Omental fat pad (tissue), 4 donors: Measurements from ENCODE around the gene NBR1. TPM values are rescaled to one million over a fixed set of nuclear protein-coding genes. Genes with fewer than 3 reads are reported as not detected.

Experiments used
- ATAC-seq: fragments of 150-250 bp; one replicate; pipeline ENCODE4 v1.9.1; 2016; ENCODE audit warnings: mild to moderate bottlenecking, moderate library complexity; ENCODE audit not compliant: low FRiP score
- DNase-seq: peaks from one replicate; pipeline ENCODE4 v3.0.0-alpha.2; 2019; ENCODE audit warnings: low spot score
- CTCF ChIP-seq, 3 donors: fragments of 450-650 bp; IDR thresholded peaks; one replicate each; pipeline ENCODE4 v1.5.1; 2016 to 2017; ENCODE audit warnings: antibody characterized with exemption in 3 of 3, mild to moderate bottlenecking in 3 of 3, moderate library complexity in 2 of 3
- total RNA-seq, 4 donors: library from RNA; depleted of rRNA; stranded (reverse); fragments of >200 nt; gene quantifications; one replicate each; pipeline ENCODE4 v1.1.0, GENCODE V29; 2016

The NBR1 gene
- total RNA-seq, 4 donors from 2014 or later: 41.8 to 97.3 (median 75.3) TPM

- TF ChIP-seq CTCF (IDR thresholded peaks at IDR 0.05): no peak
- ATAC-seq: no peak
- DNase-seq: no peak
Observed at GRCh38 chr17:43213545-43213944, 42.5 kb downstream of the NBR1 start.

- DNase-seq (no peak), ATAC-seq (no peak)
- no peak for TF ChIP-seq CTCF (IDR thresholded peaks at IDR 0.05)
Observed at GRCh38 chr17:43215341-43215740, 44.3 kb downstream of the NBR1 start.

GRCh38 chr17:43216369-43216761 is 45.4 kb downstream of the NBR1 start:
- no peak for DNase-seq
- ATAC-seq: no peak

GRCh38 chr17:43216762-43217613 is 46.0 kb downstream of the NBR1 start:
- TF ChIP-seq CTCF (IDR thresholded peaks at IDR 0.05): no peak
- no peak for ATAC-seq
- no peak for DNase-seq

More at GRCh38 chr17:43216369-43216761, 45.4 kb downstream of the NBR1 start:
- TF ChIP-seq CTCF (IDR thresholded peaks at IDR 0.05): no peak

- no peak for TF ChIP-seq CTCF (IDR thresholded peaks at IDR 0.05)
- DNase-seq: no peak
- no peak for ATAC-seq
Observed at GRCh38 chr17:43217614-43218087, 46.6 kb downstream of the NBR1 start.

GRCh38 chr17:43219001-43219400 is 48.0 kb downstream of the NBR1 start:
- no peak for DNase-seq

More at GRCh38 chr17:43219001-43219400, 48.0 kb downstream of the NBR1 start:
- ATAC-seq: no peak
- no peak for TF ChIP-seq CTCF (IDR thresholded peaks at IDR 0.05)
